HG03064 (cell line): ENCODE results near the gene LPIN1.

ENCODE experiments used
- ATAC-seq: cut with Tn5 transposase; IDR thresholded peaks from one replicate; pipeline ENCODE4 v1.9.1; 2021; ENCODE audit warnings: low read depth; ENCODE audit not compliant: unreplicated experiment

Gene LPIN1

DNA sequence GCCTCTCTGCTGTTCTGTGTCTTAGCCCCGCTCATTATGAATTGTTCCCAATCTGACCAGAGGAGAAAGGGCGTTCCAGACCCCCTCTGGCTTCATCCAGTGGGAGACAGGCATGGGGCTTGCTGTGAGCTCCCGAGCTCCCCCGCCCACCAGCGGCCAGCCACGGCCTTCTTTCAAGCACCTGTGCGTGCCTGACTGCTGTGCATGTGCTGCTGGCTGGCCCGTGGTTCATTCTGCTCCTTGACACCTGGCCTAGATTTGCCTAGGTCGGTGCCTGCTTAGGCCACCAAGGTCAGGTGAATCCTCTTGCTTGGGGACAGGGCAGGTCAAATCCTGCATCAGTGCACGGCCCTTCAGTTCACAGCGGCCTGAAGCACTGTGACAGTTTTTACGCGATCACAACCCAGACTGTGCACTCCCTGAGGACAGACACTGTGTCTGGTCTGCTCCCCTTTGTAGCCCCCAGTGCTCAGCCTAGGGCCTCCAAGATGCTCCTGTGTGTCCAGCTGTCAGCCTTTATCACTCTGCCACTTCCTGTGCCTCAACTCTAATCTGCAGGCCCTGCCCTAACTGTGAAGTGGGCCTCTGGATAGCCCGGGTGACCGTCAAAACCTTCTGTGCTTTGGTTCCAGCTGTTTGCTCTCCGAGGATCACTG, 3.6 kb upstream of the LPIN1 start:
- ATAC-seq: no peak

DNA sequence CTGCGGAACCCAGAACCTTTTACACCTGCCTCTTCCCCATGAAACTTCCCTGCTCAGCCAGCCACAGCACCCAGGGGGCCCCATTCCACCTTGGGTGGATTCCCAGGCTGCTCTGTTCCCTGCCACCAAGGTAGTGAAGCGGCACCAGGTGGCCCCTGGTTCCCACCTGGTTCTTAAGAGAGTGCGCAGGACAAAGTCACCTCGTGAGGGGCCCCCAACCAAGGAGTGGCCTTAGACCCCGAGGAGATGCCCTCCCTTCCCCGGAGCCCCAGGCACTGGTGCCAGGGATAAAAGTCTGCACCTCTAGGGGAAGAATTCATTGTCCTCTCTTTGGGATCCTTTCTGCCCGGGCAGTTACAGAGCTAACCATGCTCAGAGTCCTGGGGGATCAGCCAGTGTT, 3.1 kb upstream of the LPIN1 start:
- ATAC-seq: no peak

DNA sequence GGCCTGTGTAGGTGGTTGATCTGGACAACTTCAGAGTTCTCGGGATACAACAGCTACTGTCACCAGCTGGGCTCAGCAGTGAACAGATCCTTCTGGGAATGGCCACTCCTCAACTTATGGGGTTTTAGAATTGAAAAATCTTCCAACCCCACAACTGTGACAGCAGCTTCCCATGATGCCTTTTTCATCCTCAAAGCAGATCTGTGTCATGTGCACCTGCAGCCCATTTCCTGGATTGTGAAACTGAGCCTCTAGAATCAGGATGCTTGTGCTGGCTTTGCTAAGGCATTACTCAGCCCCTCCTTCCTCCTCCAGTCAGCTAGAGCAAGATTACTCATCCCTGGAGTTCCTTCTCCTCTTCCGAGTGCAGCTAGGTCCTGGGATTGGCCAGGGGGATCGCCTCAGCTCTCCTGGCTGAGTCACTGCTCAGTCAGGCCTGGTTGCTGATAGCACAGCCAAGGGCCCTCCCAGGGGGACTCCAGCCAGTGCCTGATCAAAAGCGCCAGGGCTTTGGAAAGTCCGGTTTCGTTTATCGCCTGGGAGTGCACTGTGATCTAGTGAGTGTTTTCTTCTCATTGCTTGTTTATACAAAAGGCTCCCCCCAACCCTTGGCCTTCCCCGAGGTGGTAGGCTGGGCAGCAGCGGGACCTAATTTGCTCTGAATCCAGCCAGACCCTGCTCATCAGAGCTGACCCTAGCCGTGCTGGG, 2.4 kb upstream of the LPIN1 start:
- peak; percentile 38 for ATAC-seq

GRCh38 chr2:11744631-11745394, 1.6 kb upstream of the LPIN1 start:
- no peak for ATAC-seq

DNA sequence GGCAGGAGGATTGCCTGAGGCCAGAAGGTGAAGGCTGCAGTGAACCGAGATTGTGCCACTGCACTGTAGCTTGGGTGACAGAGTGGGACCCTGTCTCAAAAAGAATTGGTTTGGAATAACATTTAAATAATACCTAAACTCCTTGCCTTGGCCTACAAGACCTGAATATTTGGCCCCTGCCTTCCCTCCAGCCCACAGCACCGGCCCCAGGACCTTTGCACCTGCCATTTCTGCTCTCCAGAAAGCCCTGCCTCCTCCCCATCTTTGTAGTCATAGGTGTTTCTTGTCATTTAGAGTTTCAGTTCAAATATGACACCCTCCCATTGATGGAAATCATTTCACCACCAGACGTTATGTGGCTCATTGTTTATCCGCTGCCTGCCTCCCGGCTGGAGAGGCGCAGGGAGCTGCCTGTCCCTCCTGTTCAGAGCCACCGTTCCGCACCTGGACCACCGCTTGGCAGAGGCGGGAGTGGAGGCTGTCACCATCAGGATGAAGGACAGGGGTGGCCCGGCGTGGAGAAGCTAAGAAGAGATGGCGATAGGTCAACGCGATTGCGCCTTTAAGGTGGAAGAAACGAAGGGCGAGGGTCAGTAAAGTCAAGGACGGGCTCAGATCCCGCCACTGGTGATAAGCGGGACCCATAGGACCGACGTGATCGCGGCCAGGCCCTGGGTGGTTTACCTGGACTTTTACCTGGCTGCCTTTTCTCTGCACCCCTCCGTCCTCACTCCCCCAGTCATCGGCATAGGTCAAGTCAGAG, 638 bp upstream of the LPIN1 start:
- no peak for ATAC-seq

GRCh38 chr2:11746807-11747459, 501 bp downstream of the LPIN1 start:
- peak; percentile 28 for ATAC-seq

- no peak for ATAC-seq
These were observed 1.8 kb downstream of the LPIN1 start for GRCh38 chr2:11748018-11748860.

GRCh38 chr2:11748861-11749645, 2.6 kb downstream of the LPIN1 start:
- no peak for ATAC-seq

DNA sequence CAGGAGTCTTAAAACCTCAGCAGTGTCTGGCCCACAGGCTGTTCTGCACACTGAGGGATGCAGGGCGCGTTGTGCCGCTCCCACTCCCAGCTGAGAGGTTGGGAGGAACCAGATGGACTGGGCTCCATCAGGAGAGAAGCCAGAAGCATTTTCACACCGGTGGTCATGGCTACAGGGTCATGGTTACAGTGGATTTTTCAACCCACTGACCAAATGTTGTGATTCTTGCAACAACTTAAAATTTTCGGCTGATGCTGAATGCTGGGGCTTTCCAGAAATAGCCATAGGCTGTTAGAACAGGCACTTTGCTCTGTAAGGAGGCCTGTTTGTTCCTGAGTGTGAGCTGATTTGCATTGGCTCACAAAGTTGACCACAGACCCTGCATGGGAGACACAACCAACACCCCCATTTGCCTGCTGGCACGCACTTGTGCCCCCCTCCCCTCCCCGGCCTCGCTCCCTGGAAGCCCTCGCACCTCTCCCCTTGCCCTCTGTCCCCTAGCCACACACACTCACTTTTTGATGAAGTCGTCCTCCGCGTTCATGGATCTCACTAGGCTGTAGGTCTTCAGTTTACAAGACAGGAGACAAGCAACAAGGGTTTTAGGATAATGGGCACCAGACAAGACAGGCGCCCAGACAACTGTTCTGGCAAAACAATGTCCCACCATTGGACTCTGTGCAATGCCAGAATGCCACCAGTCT, 3.4 kb downstream of the LPIN1 start:
- no peak for ATAC-seq

- ATAC-seq: no peak
These were observed 4.0 kb downstream of the LPIN1 start for GRCh38 chr2:11750422-11750821.

- ATAC-seq: no peak
These were observed 4.5 kb downstream of the LPIN1 start for GRCh38 chr2:11750917-11751316.

- no peak for ATAC-seq
These were observed 6.5 kb downstream of the LPIN1 start for GRCh38 chr2:11752906-11753305.

DNA sequence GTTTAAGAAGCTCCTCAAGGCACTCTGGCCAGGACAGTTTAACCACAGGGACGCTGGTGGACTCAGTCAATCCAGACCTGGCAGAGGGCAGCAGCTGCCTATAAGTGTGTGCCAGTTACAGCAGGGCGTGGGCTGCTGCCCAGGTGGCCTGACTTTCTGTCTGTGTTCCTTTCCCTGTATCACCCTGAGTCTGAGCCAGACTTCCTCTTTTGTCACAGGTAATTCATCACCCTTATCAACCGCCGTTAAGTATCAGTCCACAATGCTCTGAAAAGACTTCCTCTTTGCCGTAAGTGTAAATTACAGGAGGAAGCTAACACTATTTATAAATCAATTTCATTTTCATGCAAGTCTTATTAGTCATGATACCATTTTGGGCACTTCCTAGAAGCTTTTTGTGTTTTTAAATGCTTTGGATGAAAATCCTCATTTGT, 7.0 kb downstream of the LPIN1 start:
- peak; percentile 77 for ATAC-seq

- peak; percentile 26 for ATAC-seq
These were observed 7.7 kb downstream of the LPIN1 start for GRCh38 chr2:11753886-11754699.

- ATAC-seq: no peak
These were observed 8.2 kb downstream of the LPIN1 start for GRCh38 chr2:11754700-11755015.

- no peak for ATAC-seq
These were observed 10.7 kb downstream of the LPIN1 start for GRCh38 chr2:11757101-11757500.

GRCh38 chr2:11758187-11758586, 11.8 kb downstream of the LPIN1 start:
- ATAC-seq: no peak
